Loucy (cell line): ENCODE data around the gene CAPNS1.

ENCODE experiments used
- H2AFZ ChIP-seq: fragments of 200-600 bp; sonication (generic); 2 replicates; pipeline ENCODE4 v1.6.0; 2016; ENCODE audit warnings: antibody characterized with exemption, mild to moderate bottlenecking, low read length, moderate library complexity
- H3F3A ChIP-seq: fragments of 200-600 bp; 2 replicates; pipeline ENCODE4 v1.6.0; 2016; ENCODE audit warnings: antibody characterized with exemption, low read depth, mild to moderate bottlenecking
- H3K27me3 ChIP-seq: fragments of 200-600 bp; sonication (generic); 2 replicates; pipeline ENCODE4 v1.6.1; 2014; ENCODE audit warnings: low read length, mild to moderate bottlenecking; ENCODE audit not compliant: insufficient read depth, poor library complexity, severe bottlenecking
- H3K36me3 ChIP-seq: fragments of 200-600 bp; sonication (generic); 2 replicates; pipeline ENCODE4 v1.6.1; 2016; ENCODE audit warnings: low read length; ENCODE audit not compliant: insufficient read depth
- H3K4me1 ChIP-seq: fragments of 200-600 bp; sonication (generic); 2 replicates; pipeline ENCODE4 v1.5.1; 2014; ENCODE audit warnings: low read length, mild to moderate bottlenecking; ENCODE audit not compliant: insufficient read depth, poor library complexity, severe bottlenecking
- H3K4me2 ChIP-seq: fragments of 200-600 bp; sonication (generic); 2 replicates; pipeline ENCODE4 v1.6.0; 2014; ENCODE audit warnings: antibody characterized with exemption, low read length, low read depth, mild to moderate bottlenecking; ENCODE audit not compliant: poor library complexity, severe bottlenecking
- H3K4me3 ChIP-seq: fragments of 200-600 bp; sonication (generic); 2 replicates; pipeline ENCODE4 v1.5.1; 2014; ENCODE audit warnings: low read length, mild to moderate bottlenecking, mixed read lengths; ENCODE audit not compliant: poor library complexity, severe bottlenecking
- H3K79me2 ChIP-seq: fragments of 200-600 bp; sonication (generic); 2 replicates; pipeline ENCODE4 v1.6.1; 2014; ENCODE audit warnings: low read length; ENCODE audit not compliant: insufficient read depth
- H3K9ac ChIP-seq: fragments of 200-600 bp; sonication (generic); 2 replicates; pipeline ENCODE4 v1.6.0; 2014; ENCODE audit warnings: mild to moderate bottlenecking, low read depth, low read length, moderate library complexity; ENCODE audit not compliant: poor library complexity, severe bottlenecking
- H3K9me2 ChIP-seq: fragments of 200-600 bp; sonication (generic); replicated peaks from 2 replicates; pipeline ENCODE4 v1.6.1; 2016; ENCODE audit warnings: low read depth, low read length, mixed read lengths
- H3K9me3 ChIP-seq: fragments of 200-600 bp; sonication (generic); 2 replicates; pipeline ENCODE4 v1.6.1; 2014; ENCODE audit warnings: mild to moderate bottlenecking, antibody characterized with exemption, low read length, low read depth; ENCODE audit not compliant: insufficient read depth
- H4K20me1 ChIP-seq: fragments of 200-600 bp; sonication (generic); 2 replicates; pipeline ENCODE4 v1.6.0; 2014; ENCODE audit warnings: antibody characterized with exemption, low read length, mild to moderate bottlenecking; ENCODE audit not compliant: insufficient read depth, poor library complexity, severe bottlenecking
- EZH2phosphoT487 ChIP-seq: fragments of 200-600 bp; IDR thresholded peaks from 2 replicates; pipeline ENCODE4 v1.6.1; 2018; ENCODE audit warnings: antibody characterized with exemption, mild to moderate bottlenecking, moderate library complexity, borderline replicate concordance
- TF ChIP-seq, protein P1 (sequence below): fragments of 200-600 bp; sonication (generic); conservative IDR thresholded peaks from 2 replicates; pipeline ENCODE4 v1.5.1; 2014; ENCODE audit warnings: mild to moderate bottlenecking, antibody characterized with exemption, low read length

Gene CAPNS1

DNA sequence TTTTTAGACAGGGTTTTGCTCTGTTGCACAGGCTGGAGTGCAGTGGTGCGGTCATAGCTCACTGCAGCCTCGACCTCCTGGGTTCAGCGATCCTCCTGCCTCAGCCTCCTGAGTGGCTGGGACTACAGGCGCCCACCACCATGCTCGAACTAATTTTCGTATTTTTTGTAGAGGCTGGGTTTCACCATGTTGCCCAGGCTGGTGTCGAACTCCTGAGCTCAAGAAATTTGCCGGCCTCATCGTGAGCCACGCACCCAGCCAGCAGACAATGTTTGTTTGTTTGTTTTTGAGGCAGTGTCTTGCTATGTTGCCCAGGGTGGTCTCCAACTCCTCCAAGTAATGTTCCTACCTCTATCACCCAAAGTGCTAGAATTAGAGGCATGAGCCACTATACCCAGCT is 13.3 kb downstream of the CAPNS1 start:
- Histone ChIP-seq H3K79me2 (no peaks in the 10 kb centered on the region), H3K4me3 (no peak overlapping the region), H3F3A (no peaks in the 10 kb centered on the region), H3K9ac (no peak overlapping the region), H3K4me2 (no peak overlapping the region), H3K4me1 (no peaks in the 10 kb centered on the region), H3K36me3 (peaks cover 22% of the 10 kb centered on the region; the same call in 1 of the 2 replicates), H3K9me3 (no peaks in the 10 kb centered on the region), H3K27me3 (no peaks in the 10 kb centered on the region), H4K20me1 (peaks cover 3% of the 10 kb centered on the region), H3K9me2 (no peaks in the 10 kb centered on the region), H2AFZ (no peak overlapping the region)
- TF ChIP-seq, protein P1, sequence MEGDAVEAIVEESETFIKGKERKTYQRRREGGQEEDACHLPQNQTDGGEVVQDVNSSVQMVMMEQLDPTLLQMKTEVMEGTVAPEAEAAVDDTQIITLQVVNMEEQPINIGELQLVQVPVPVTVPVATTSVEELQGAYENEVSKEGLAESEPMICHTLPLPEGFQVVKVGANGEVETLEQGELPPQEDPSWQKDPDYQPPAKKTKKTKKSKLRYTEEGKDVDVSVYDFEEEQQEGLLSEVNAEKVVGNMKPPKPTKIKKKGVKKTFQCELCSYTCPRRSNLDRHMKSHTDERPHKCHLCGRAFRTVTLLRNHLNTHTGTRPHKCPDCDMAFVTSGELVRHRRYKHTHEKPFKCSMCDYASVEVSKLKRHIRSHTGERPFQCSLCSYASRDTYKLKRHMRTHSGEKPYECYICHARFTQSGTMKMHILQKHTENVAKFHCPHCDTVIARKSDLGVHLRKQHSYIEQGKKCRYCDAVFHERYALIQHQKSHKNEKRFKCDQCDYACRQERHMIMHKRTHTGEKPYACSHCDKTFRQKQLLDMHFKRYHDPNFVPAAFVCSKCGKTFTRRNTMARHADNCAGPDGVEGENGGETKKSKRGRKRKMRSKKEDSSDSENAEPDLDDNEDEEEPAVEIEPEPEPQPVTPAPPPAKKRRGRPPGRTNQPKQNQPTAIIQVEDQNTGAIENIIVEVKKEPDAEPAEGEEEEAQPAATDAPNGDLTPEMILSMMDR: no peak
- TF ChIP-seq EZH2phosphoT487: no peak

DNA sequence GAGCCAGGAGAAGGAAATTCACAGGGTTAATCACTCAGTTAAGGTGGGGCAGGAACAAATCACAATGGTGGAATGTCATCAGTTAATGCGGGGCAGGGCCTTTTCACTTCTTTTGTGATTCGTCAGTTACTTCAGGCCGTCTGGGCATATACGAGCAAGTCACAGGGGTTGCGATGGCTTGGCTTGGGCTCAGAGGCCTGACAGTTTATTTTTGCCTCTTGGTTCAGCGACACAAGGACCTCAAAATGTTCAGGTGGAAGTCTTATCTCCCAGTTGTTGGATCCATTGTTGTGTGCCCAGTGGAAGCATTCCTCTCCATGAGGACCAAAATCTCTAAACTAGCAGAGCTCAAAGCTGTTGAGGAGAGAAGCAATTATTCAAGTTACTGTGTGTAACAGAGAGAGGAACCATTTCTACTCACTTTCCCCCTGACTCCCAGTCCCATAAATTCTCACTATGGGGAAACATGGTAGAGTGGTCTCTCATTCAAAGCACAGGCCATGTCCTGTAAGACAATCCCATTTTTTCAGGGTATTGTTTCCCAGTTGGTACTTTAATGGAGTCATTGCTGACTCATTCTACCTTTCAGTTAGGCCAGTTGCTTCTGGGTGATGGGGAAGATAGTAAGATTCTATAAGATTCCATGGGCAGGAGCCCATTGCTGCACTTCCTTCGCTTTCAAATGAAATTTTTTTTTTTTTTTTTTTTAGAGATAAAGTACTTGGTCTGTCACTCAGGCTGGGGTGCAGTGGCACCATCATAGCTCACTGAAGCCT is 21.1 kb downstream of the CAPNS1 start:
- Histone ChIP-seq H3K79me2 (no peaks in the 10 kb centered on the region), H3K9ac (no peak overlapping the region), H3F3A (no peaks in the 10 kb centered on the region), H3K36me3 (no peaks in the 10 kb centered on the region), H3K4me1 (no peaks in the 10 kb centered on the region), H3K9me3 (no peaks in the 10 kb centered on the region), H3K9me2 (no peaks in the 10 kb centered on the region), H3K27me3 (no peaks in the 10 kb centered on the region), H3K4me2 (no peak overlapping the region), H2AFZ (no peak overlapping the region), H3K4me3 (no peak overlapping the region), H4K20me1 (no peaks in the 10 kb centered on the region)
- TF ChIP-seq, protein P1: no peak
- no peak for TF ChIP-seq EZH2phosphoT487

DNA sequence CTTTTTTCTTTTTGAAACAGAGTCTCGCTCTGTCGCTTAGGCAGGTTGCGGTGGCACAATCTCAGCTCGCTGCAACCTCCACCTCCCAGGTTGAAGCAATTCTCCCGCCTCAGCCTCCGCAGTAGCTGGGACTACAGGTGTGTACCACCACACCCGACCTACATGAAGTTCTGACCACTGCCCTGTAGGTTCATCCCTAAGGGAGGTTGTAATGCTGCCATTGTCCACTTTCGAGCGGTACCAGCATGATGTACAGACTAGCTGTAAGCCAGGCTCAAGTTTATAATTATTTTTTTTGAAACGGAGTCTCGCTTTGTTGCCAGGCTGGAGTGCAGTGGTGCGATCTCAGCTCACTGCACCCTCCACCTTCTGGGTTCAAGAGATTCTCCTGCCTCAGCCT is 23.9 kb downstream of the CAPNS1 start:
- Histone ChIP-seq H3K79me2 (no peaks in the 10 kb centered on the region), H3F3A (no peaks in the 10 kb centered on the region), H3K4me2 (no peak overlapping the region), H3K9me3 (no peaks in the 10 kb centered on the region), H4K20me1 (no peaks in the 10 kb centered on the region), H3K36me3 (no peaks in the 10 kb centered on the region), H3K27me3 (no peaks in the 10 kb centered on the region), H3K9ac (no peak overlapping the region), H3K4me1 (no peaks in the 10 kb centered on the region), H3K4me3 (no peak overlapping the region), H2AFZ (no peak overlapping the region), H3K9me2 (no peaks in the 10 kb centered on the region)
- TF ChIP-seq, protein P1: no peak
- no peak for TF ChIP-seq EZH2phosphoT487
